Measurements from ENCODE around the gene MTA1. TPM values are rescaled to one million over a fixed set of nuclear protein-coding genes. Genes with fewer than 3 reads are reported as not detected.

The MTA1 gene
- total RNA-seq, 4 donors from 2014 or later, result 75.7 to 295 (median 165) TPM

DNA sequence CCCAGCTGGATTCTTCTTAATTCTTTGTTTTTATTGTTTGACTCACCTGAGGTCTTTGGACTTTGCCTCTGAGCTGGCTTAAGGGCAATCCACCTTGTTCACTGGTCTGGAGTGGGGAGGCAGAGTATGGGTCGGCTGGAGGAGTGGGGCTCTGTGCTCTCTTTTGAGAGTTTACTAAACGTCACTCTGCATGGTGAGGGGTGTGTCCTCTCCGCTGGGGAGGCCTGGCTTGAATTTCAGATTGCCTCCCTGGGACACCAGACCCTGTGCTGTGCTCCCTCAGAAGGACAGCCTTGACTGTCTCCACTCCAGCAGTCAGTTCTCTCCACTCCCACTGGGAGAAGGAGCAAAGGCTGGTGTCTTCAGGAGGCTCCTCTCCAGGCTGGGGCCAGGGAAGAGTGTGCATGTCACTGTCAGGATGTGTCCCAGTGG lies 1.9 kb upstream of the MTA1 start:
- Histone ChIP-seq H3K27me3 (no peaks in the 10 kb centered on the region), H3K36me3 (no peaks in the 10 kb centered on the region), H3K27ac (peak overlapping the region in 3 of 4 donors; percentile 36 to 88 (median 75)), H3K4me3 (no peak overlapping the region), H3K4me1 (peaks cover 5 to 37% (median 20%) of the 10 kb centered on the region in 4 donors), H3K9me3 (no peaks in the 10 kb centered on the region)
- DNase-seq, result peak in 2 of 3 donors; percentile 63 to 66
- TF ChIP-seq, protein P1, sequence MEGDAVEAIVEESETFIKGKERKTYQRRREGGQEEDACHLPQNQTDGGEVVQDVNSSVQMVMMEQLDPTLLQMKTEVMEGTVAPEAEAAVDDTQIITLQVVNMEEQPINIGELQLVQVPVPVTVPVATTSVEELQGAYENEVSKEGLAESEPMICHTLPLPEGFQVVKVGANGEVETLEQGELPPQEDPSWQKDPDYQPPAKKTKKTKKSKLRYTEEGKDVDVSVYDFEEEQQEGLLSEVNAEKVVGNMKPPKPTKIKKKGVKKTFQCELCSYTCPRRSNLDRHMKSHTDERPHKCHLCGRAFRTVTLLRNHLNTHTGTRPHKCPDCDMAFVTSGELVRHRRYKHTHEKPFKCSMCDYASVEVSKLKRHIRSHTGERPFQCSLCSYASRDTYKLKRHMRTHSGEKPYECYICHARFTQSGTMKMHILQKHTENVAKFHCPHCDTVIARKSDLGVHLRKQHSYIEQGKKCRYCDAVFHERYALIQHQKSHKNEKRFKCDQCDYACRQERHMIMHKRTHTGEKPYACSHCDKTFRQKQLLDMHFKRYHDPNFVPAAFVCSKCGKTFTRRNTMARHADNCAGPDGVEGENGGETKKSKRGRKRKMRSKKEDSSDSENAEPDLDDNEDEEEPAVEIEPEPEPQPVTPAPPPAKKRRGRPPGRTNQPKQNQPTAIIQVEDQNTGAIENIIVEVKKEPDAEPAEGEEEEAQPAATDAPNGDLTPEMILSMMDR (IDR thresholded peaks at IDR 0.05), result peak in 1 of 6 experiments; percentile 4
- TF ChIP-seq POLR2A (IDR thresholded peaks at IDR 0.05), result peak; percentile 35 to 51

- DNase-seq, result no peak
- peak overlapping the region in 3 of 4 donors; percentile 36 to 88 (median 75) for H3K27ac ChIP-seq
- H3K4me1 ChIP-seq, result peaks cover 5 to 37% (median 20%) of the 10 kb centered on the region in 4 donors
- no peaks in the 10 kb centered on the region for H3K27me3 ChIP-seq
- H3K9me3 ChIP-seq, result no peaks in the 10 kb centered on the region
- no peaks in the 10 kb centered on the region for H3K36me3 ChIP-seq
- TF ChIP-seq POLR2A (IDR thresholded peaks at IDR 0.05), result no peak
- TF ChIP-seq, protein P1 (IDR thresholded peaks at IDR 0.05), result no peak
- H3K4me3 ChIP-seq, result peak overlapping the region; percentile 44 to 93 (median 82)
These were observed 1.1 kb upstream of the MTA1 start for GRCh38 chr14:105418269-105419194.

DNA sequence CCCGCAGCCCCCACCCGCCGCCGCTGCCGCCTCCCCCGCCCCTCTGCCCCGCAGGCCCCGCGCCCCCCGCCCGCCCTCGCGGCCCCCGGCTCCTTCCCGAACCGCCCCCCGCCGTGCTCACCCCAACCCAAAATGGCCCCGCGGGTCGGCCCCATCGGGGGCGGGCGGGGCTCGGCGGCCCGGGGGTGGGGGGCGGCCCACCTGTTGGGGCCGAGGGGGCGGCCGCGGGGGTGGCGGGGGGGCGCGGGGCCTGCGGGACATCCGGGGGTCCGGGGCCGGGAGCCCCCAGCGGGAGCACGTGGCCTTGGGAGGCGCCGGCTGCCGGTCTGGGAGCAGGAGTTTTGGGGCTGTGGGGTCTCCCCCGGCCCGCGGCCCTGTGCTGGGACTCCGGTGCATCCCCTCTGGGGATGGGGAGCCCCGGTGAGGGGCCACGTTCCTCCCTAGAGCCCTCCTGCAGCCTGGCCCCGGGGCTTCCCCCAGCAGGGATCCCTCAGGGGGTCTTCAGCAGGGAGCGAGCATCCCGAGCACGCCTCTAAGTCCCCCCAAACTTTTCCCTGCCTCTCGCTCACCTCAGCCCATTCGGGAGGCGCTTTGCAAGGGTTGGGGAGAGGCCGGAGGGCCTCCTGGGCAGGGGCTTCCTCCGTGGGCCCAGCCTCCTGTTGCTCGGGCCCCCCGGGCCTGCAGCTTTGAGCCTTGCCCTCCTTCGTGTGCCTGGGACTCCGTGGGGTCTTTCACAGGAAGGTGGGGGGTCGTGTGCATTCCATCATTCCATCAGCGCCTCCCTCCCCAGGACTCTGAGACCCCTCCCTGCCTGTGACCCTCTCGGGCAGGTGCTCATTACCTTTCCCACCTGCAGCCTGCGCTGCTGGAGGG lies 710 bp downstream of the MTA1 start:
- TF ChIP-seq, protein P1 (IDR thresholded peaks at IDR 0.05), result no peak
- no peak for TF ChIP-seq POLR2A (IDR thresholded peaks at IDR 0.05)
- peak in 1 of 3 donors; percentile 50 for DNase-seq

GRCh38 chr14:105420974-105421674 lies 1.5 kb downstream of the MTA1 start:
- no peaks in the 10 kb centered on the region for H3K27me3 ChIP-seq
- H3K4me3 ChIP-seq, result peak overlapping the region; percentile 57 to 93 (median 82)
- peaks cover 5 to 37% (median 20%) of the 10 kb centered on the region in 4 donors for H3K4me1 ChIP-seq
- DNase-seq, result no peak
- no peaks in the 10 kb centered on the region for H3K36me3 ChIP-seq
- no peak for TF ChIP-seq POLR2A (IDR thresholded peaks at IDR 0.05)
- TF ChIP-seq, protein P1 (IDR thresholded peaks at IDR 0.05), result no peak
- H3K27ac ChIP-seq, result peak overlapping the region; percentile 9 to 66 (median 37)
- no peaks in the 10 kb centered on the region for H3K9me3 ChIP-seq

More for the DNA sequence above, 710 bp downstream of the MTA1 start:
- no peaks in the 10 kb centered on the region for H3K9me3 ChIP-seq
- peaks cover 5 to 37% (median 20%) of the 10 kb centered on the region in 4 donors for H3K4me1 ChIP-seq
- H3K27ac ChIP-seq, result peak overlapping the region; percentile 31 to 88 (median 54)
- no peaks in the 10 kb centered on the region for H3K27me3 ChIP-seq
- no peaks in the 10 kb centered on the region for H3K36me3 ChIP-seq
- H3K4me3 ChIP-seq, result peak overlapping the region; percentile 57 to 93 (median 82)

All from Peyer's patch (tissue), 4 donors.